PC-9 (cell line): Measurements from ENCODE around the gene HKDC1. TPM values are rescaled to one million over a fixed set of nuclear protein-coding genes. Genes with fewer than 3 reads are reported as not detected.

Experiments used
- BruUV-seq: library from RNA; stranded (reverse); fragments of 400-500 nt; replicated peaks from 2 replicates; lab custom pipeline; 2021; lab: Mats Ljungman, UMichigan
- CTCF ChIA-PET: fragments of 300-600 bp; sonication (Branson Sonifier 250); formaldehyde crosslinking; loops from one replicate; lab custom pipeline; 2022; ENCODE audit warnings: antibody characterized with exemption; lab: Charles Lee
- POLR2A ChIA-PET: fragments of 300-600 bp; sonication (Branson Sonifier 250); formaldehyde crosslinking; loops from one replicate; lab custom pipeline; 2022; ENCODE audit warnings: antibody characterized with exemption; ENCODE audit not compliant: unreplicated experiment; lab: Charles Lee
- DNase-seq, 2 experiments: peaks; one replicate each; pipeline versions ENCODE4 v3.0.0 to v3.0.0-alpha.2; 2015 to 2022; ENCODE audit warnings: mixed read lengths in 1 of 2
- H2AFZ ChIP-seq: fragments of 200-600 bp; sonication (generic); 2 replicates; pipeline ENCODE4 v1.8.1; 2017; ENCODE audit warnings: antibody characterized with exemption
- H3F3A ChIP-seq: fragments of 200-600 bp; sonication (generic); 2 replicates; pipeline ENCODE4 v1.8.1; 2017; ENCODE audit warnings: antibody characterized with exemption, mild to moderate bottlenecking, low read depth; ENCODE audit not compliant: insufficient read depth
- H3K27ac ChIP-seq: fragments of 200-600 bp; sonication (generic); 2 replicates; pipeline ENCODE4 v1.6.1; 2016; ENCODE audit warnings: mixed run types
- H3K27me3 ChIP-seq: fragments of 200-600 bp; sonication (generic); 2 replicates; pipeline ENCODE4 v1.6.1; 2016; ENCODE audit warnings: low read depth, mixed run types; ENCODE audit not compliant: insufficient read depth
- H3K36me3 ChIP-seq: fragments of 200-600 bp; sonication (generic); 2 replicates; pipeline ENCODE4 v1.6.1; 2016; ENCODE audit warnings: low read depth, mixed run types
- H3K4me1 ChIP-seq: fragments of 200-600 bp; sonication (generic); replicated peaks from 2 replicates; pipeline ENCODE4 v1.6.1; 2016; ENCODE audit warnings: mixed run types; ENCODE audit not compliant: insufficient read depth
- H3K4me2 ChIP-seq: fragments of 200-600 bp; sonication (generic); 2 replicates; pipeline ENCODE4 v1.6.1; 2017; ENCODE audit warnings: mixed run types
- H3K4me3 ChIP-seq: fragments of 200-600 bp; sonication (generic); 2 replicates; pipeline ENCODE4 v1.6.1; 2016; ENCODE audit warnings: mixed run types
- H3K79me2 ChIP-seq: fragments of 200-600 bp; sonication (generic); 2 replicates; pipeline ENCODE4 v1.6.1; 2017; ENCODE audit warnings: low read depth, mixed run types
- H3K9me2 ChIP-seq: fragments of 200-600 bp; sonication (generic); 2 replicates; pipeline ENCODE4 v1.8.1; 2017; ENCODE audit warnings: mild to moderate bottlenecking; ENCODE audit not compliant: insufficient read depth
- H3K9me3 ChIP-seq: fragments of 200-600 bp; sonication (generic); 2 replicates; pipeline ENCODE4 v1.8.1; 2016; ENCODE audit warnings: low read depth; ENCODE audit not compliant: insufficient read depth
- H4K20me1 ChIP-seq: fragments of 200-600 bp; sonication (generic); 2 replicates; pipeline ENCODE4 v1.8.1; 2017; ENCODE audit not compliant: insufficient read depth
- CTCF ChIP-seq: fragments of 200-600 bp; sonication (generic); conservative IDR thresholded peaks from 2 replicates; pipeline ENCODE4 v1.6.1; 2017; ENCODE audit warnings: mixed run types, antibody characterized with exemption, mild to moderate bottlenecking, moderate library complexity
- EZH2 ChIP-seq: fragments of 200-600 bp; sonication (generic); IDR thresholded peaks from 2 replicates; pipeline ENCODE4 v1.8.0; 2017; ENCODE audit warnings: antibody characterized with exemption, low read depth
- intact Hi-C: fragments of 100-400 bp; cut with micrococcal nuclease; formaldehyde crosslinking; loops from one replicate; pipeline ENCODE4 v1.10.0; 2022; ENCODE audit not compliant: unreplicated experiment
- total RNA-seq: library from RNA; stranded (reverse); gene quantifications from 2 replicates; pipeline ENCODE4 v1.2.3, GENCODE V29; 2021

HKDC1 gene
- total RNA-seq, 1 experiment from 2014 or later, result 173 TPM

DNA sequence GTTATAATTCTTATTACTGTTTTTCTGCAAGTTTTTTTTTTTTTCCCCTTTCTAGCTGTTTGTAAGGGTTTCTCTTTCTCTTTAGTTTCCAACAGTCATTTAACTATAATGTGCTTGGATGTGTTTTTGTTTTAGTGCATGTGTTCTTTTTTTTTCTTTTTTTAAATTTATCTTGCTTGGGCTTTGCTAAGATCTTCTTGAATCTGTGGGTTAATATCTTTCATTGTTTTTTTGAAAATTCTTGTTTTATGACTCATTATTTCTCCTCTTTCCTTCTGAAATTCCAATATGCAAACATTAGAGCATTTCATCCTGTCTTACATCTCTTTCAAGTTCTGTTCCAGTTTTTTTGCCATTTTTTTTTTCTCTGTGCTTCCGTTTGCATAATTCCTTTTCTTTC lies 52.5 kb downstream of the HKDC1 start:
- TF ChIP-seq EZH2 (no peak), CTCF (no peak)
- H3K79me2 ChIP-seq, result no peaks in the 10 kb centered on the region
- no peak overlapping the region for H3K4me2 ChIP-seq
- BruUV-seq, result no TSS peak
- H3K9me2 ChIP-seq, result no peaks in the 10 kb centered on the region
- DNase-seq, result no peak
- H3K4me3 ChIP-seq, result no peak overlapping the region
- H3F3A ChIP-seq, result peaks cover 25% of the 10 kb centered on the region; the same call in 1 of the 2 replicates
- intact Hi-C loops, result no loop called here
- peaks cover 14% of the 10 kb centered on the region; the same call in 1 of the 2 replicates for H3K9me3 ChIP-seq
- no peaks in the 10 kb centered on the region; the same call in 1 of the 2 replicates for H4K20me1 ChIP-seq
- CTCF ChIA-PET, result interaction anchor here (0.7 kb wide), 1 partner anchor 375 kb away, joined by 3 read pairs; no protein-coding TSS in a partner anchor
- no peak overlapping the region for H2AFZ ChIP-seq
- H3K4me1 ChIP-seq, result peaks cover 10% of the 10 kb centered on the region; the same call in 1 of the 2 replicates
- H3K27ac ChIP-seq, result no peak overlapping the region
- no peaks in the 10 kb centered on the region for H3K36me3 ChIP-seq
- POLR2A ChIA-PET, result interaction anchor here (0.6 kb wide), 1 partner anchor 40 kb away, joined by 6 read pairs; no protein-coding TSS in a partner anchor
- no peaks in the 10 kb centered on the region for H3K27me3 ChIP-seq

DNA sequence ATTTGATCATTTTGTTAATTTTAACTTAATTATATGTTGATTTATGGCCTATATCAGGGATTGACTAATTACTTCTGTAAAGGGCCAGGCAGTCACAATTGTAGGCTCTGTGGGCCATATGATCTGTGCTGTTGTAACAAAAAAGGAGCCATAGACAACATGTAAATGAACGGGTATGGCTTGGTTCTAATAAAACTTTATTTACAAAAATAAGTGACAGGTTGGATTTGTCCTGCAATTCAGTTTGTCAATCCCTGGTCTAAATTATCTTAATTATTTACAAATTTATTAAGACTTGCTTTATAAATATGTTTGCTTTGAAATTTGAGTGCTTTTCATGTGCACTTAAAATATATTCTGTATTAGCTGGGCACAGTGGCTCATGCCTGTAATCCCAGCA lies 55.3 kb downstream of the HKDC1 start:
- Histone ChIP-seq H3K4me3 (no peak overlapping the region), H2AFZ (no peak overlapping the region), H4K20me1 (no peaks in the 10 kb centered on the region), H3K27me3 (no peaks in the 10 kb centered on the region), H3F3A (peaks cover 5% of the 10 kb centered on the region; the same call in 1 of the 2 replicates), H3K9me3 (peaks cover 14% of the 10 kb centered on the region; the same call in 1 of the 2 replicates), H3K79me2 (no peaks in the 10 kb centered on the region), H3K4me1 (no peaks in the 10 kb centered on the region), H3K9me2 (no peaks in the 10 kb centered on the region), H3K27ac (no peak overlapping the region), H3K36me3 (no peaks in the 10 kb centered on the region), H3K4me2 (no peak overlapping the region)
- no peak for TF ChIP-seq EZH2
- TF ChIP-seq CTCF, result no peak
- no TSS peak for BruUV-seq
- CTCF ChIA-PET, result no interaction called here
- intact Hi-C loops, result no loop called here
- POLR2A ChIA-PET, result no interaction called here
- no peak for DNase-seq

- Histone ChIP-seq H3K4me1 (no peaks in the 10 kb centered on the region), H3K9me2 (no peaks in the 10 kb centered on the region), H3K27me3 (no peaks in the 10 kb centered on the region), H3K79me2 (no peaks in the 10 kb centered on the region), H3F3A (no peaks in the 10 kb centered on the region), H4K20me1 (no peaks in the 10 kb centered on the region), H3K4me3 (no peak overlapping the region), H3K27ac (no peak overlapping the region), H2AFZ (no peak overlapping the region), H3K36me3 (no peaks in the 10 kb centered on the region), H3K9me3 (peaks cover 17% of the 10 kb centered on the region; the same call in 1 of the 2 replicates), H3K4me2 (no peak overlapping the region)
- no TSS peak for BruUV-seq
- ChIA-PET CTCF (no interaction called here), POLR2A (interaction anchor here (0.6 kb wide), 1 partner anchor 43 kb away, joined by 4 read pairs; no protein-coding TSS in a partner anchor)
- intact Hi-C loops, result no loop called here
- TF ChIP-seq EZH2, result no peak
- no peak for TF ChIP-seq CTCF
- DNase-seq, result no peak
These were observed 56.4 kb downstream of the HKDC1 start for GRCh38 chr10:69276503-69276902.
